ENCODE results near the gene CYYR1. TPM values are rescaled to one million over a fixed set of nuclear protein-coding genes. Genes with fewer than 3 reads are reported as not detected.

The CYYR1 gene
- total and polyA plus RNA-seq, 2 experiments from 2014 or later, result 3.9 to 7.8 TPM

GRCh38 chr21:26449161-26449560, 123.9 kb downstream of the CYYR1 start:
- Histone ChIP-seq H3K27ac (peak overlapping the region; percentile 49), H3K9me3 (ENCODE audit: low read depth) (no peaks in the 10 kb centered on the region), H3K4me3 (no peak overlapping the region), H3K4me1 (ENCODE audit: low read depth) (peaks cover 13% of the 10 kb centered on the region), H3K27me3 (no peaks in the 10 kb centered on the region), H3K36me3 (no peaks in the 10 kb centered on the region)
- TF ChIP-seq, protein P1, sequence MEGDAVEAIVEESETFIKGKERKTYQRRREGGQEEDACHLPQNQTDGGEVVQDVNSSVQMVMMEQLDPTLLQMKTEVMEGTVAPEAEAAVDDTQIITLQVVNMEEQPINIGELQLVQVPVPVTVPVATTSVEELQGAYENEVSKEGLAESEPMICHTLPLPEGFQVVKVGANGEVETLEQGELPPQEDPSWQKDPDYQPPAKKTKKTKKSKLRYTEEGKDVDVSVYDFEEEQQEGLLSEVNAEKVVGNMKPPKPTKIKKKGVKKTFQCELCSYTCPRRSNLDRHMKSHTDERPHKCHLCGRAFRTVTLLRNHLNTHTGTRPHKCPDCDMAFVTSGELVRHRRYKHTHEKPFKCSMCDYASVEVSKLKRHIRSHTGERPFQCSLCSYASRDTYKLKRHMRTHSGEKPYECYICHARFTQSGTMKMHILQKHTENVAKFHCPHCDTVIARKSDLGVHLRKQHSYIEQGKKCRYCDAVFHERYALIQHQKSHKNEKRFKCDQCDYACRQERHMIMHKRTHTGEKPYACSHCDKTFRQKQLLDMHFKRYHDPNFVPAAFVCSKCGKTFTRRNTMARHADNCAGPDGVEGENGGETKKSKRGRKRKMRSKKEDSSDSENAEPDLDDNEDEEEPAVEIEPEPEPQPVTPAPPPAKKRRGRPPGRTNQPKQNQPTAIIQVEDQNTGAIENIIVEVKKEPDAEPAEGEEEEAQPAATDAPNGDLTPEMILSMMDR (IDR thresholded peaks at IDR 0.05; ENCODE audit: low read depth, low read length), result no peak
- peak; percentile 36 to 64 for DNase-seq (ENCODE audit: low read depth in 1 of 2, low spot score in 1 of 2)

DNA sequence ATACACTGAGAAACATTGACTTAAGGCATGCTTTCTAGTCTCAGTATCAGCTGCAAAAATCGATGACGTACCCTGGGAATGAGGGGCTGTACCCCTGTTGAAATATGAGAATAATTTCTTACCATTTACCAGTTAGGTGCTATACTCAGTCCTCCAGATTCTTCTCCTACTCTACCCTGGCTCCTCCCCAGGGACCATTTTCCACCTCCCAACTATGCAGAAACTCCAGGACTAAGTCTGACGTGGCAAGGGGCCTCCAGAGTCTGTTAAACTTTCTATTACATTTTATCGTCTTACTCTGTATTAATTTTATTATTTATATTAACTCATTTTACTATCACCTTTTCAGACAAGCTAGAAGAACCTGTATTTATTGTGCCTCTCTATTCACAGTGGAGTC, 124.3 kb downstream of the CYYR1 start:
- TF ChIP-seq, protein P1 (IDR thresholded peaks at IDR 0.05; ENCODE audit: low read depth, low read length), result no peak
- no peak overlapping the region for H3K4me3 ChIP-seq
- peak in 1 of 2 donors; percentile 26 for DNase-seq (ENCODE audit: low read depth in 1 of 2, low spot score in 1 of 2)
- no peaks in the 10 kb centered on the region for H3K27me3 ChIP-seq
- no peaks in the 10 kb centered on the region for H3K36me3 ChIP-seq
- H3K9me3 ChIP-seq (ENCODE audit: low read depth), result no peaks in the 10 kb centered on the region
- peak overlapping the region; percentile 49 for H3K27ac ChIP-seq
- H3K4me1 ChIP-seq (ENCODE audit: low read depth), result peaks cover 13% of the 10 kb centered on the region

- Histone ChIP-seq H3K9me3 (ENCODE audit: low read depth) (no peaks in the 10 kb centered on the region), H3K4me3 (no peak overlapping the region), H3K4me1 (ENCODE audit: low read depth) (peaks cover 13% of the 10 kb centered on the region), H3K27ac (no peak overlapping the region), H3K36me3 (no peaks in the 10 kb centered on the region), H3K27me3 (no peaks in the 10 kb centered on the region)
- TF ChIP-seq, protein P1 (IDR thresholded peaks at IDR 0.05; ENCODE audit: low read depth, low read length), result no peak
- DNase-seq (ENCODE audit: low read depth in 1 of 2, low spot score in 1 of 2), result no peak
These were observed 125.1 kb downstream of the CYYR1 start for GRCh38 chr21:26447932-26448475.

- peak in 1 of 2 donors; percentile 63 for DNase-seq (ENCODE audit: low read depth in 1 of 2, low spot score in 1 of 2)
- no peak overlapping the region for H3K4me3 ChIP-seq
- no peaks in the 10 kb centered on the region for H3K9me3 ChIP-seq (ENCODE audit: low read depth)
- H3K36me3 ChIP-seq, result no peaks in the 10 kb centered on the region
- no peaks in the 10 kb centered on the region for H3K27me3 ChIP-seq
- no peak overlapping the region for H3K27ac ChIP-seq
- peaks cover 13% of the 10 kb centered on the region for H3K4me1 ChIP-seq (ENCODE audit: low read depth)
- TF ChIP-seq, protein P1 (IDR thresholded peaks at IDR 0.05; ENCODE audit: low read depth, low read length), result no peak
These were observed 127.6 kb downstream of the CYYR1 start for GRCh38 chr21:26445440-26445839.

DNA sequence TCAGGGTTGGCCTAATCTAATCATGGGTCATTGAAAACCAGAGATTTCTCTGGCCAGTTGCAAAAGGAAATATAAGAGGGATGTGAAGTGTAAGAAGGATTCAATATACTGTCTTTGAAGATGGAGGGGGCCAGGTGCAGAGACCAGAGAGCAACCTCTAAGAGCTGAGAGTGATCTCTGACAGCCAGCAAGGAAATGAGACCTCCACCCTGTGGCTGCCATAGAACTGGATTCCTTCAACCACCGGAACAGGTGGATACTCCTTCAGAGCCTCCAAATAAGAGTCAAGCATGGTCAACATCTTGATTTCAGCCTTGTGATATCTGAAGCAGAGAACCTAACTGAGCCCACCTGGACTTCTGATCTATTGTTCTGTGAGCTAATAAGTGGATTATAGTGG, 128.4 kb downstream of the CYYR1 start:
- DNase-seq (ENCODE audit: low read depth in 1 of 2, low spot score in 1 of 2), result no peak
- H3K4me1 ChIP-seq (ENCODE audit: low read depth), result peaks cover 13% of the 10 kb centered on the region
- no peaks in the 10 kb centered on the region for H3K9me3 ChIP-seq (ENCODE audit: low read depth)
- TF ChIP-seq, protein P1 (IDR thresholded peaks at IDR 0.05; ENCODE audit: low read depth, low read length), result no peak
- no peak overlapping the region for H3K4me3 ChIP-seq
- H3K27me3 ChIP-seq, result no peaks in the 10 kb centered on the region
- no peaks in the 10 kb centered on the region for H3K36me3 ChIP-seq
- H3K27ac ChIP-seq, result no peak overlapping the region
